Cardiac muscle cell (in vitro differentiated cells and primary cell): ENCODE results near the gene CDIP1. TPM values are rescaled to one million over a fixed set of nuclear protein-coding genes. Genes with fewer than 3 reads are reported as not detected.
A peak's percentile ranks its signal among the peaks of the same experiment; 100 is the strongest.

Source experiments
- DNase-seq, 2 donors: peaks; one replicate each; pipeline versions ENCODE4 v3.0.0 to v3.0.0-alpha.2; 2010 to 2017; ENCODE audit warnings: low read depth in 1 of 2, low spot score in 1 of 2
- H3K27ac ChIP-seq: fragments of 200-600 bp; sonication (generic); 2 replicates; pipeline ENCODE4 v1.5.1; 2016
- H3K27me3 ChIP-seq: fragments of 200-600 bp; sonication (generic); 2 replicates; pipeline ENCODE4 v1.6.0; 2016; ENCODE audit warnings: control low read depth
- H3K36me3 ChIP-seq: fragments of 200-600 bp; sonication (generic); 2 replicates; pipeline ENCODE4 v1.5.1; 2016; ENCODE audit warnings: control low read depth
- H3K4me1 ChIP-seq: fragments of 200-600 bp; sonication (generic); 2 replicates; pipeline ENCODE4 v1.8.1; 2017; ENCODE audit warnings: low read depth, mild to moderate bottlenecking, mixed run types
- H3K4me3 ChIP-seq: fragments of 200-600 bp; sonication (generic); 2 replicates; pipeline ENCODE4 v1.5.1; 2016; ENCODE audit warnings: mild to moderate bottlenecking
- H3K9me3 ChIP-seq: fragments of 200-600 bp; sonication (generic); 2 replicates; pipeline ENCODE4 v1.5.1; 2017; ENCODE audit warnings: low read depth, mild to moderate bottlenecking, control low read depth
- CTCF ChIP-seq: IDR thresholded peaks from 2 replicates; pipeline ENCODE4 v1.5.1; 2012; ENCODE audit warnings: low read depth, mild to moderate bottlenecking, low read length
- polyA plus RNA-seq: library from polyadenylated mRNA; unstranded; fragments of >200 nt; fragmentation: Nextera tagmentation; extraction: Ambion mirVana; gene quantifications from 2 replicates; pipeline ENCODE4 v1.2.1, GENCODE V29; 2016
- total RNA-seq: library from RNA; depleted of rRNA; stranded (reverse); fragments of >200 nt; gene quantifications from 2 replicates; pipeline ENCODE4 v1.2.3, GENCODE V29; 2016

The CDIP1 gene
- total and polyA plus RNA-seq, 2 experiments from 2014 or later: 55.8 to 87.6 TPM

GRCh38 chr16:4500272-4500671 lies 38.3 kb downstream of the CDIP1 start:
- no peaks in the 10 kb centered on the region for H3K36me3 ChIP-seq
- no peaks in the 10 kb centered on the region for H3K27me3 ChIP-seq
- peaks cover 13% of the 10 kb centered on the region for H3K4me1 ChIP-seq
- peak overlapping the region; percentile 80 for H3K27ac ChIP-seq
- DNase-seq: peak; percentile 47 to 83
- H3K4me3 ChIP-seq: no peak overlapping the region
- TF ChIP-seq CTCF: no peak
- H3K9me3 ChIP-seq: no peaks in the 10 kb centered on the region

- H3K27me3 ChIP-seq: no peaks in the 10 kb centered on the region
- no peak overlapping the region for H3K4me3 ChIP-seq
- no peak overlapping the region for H3K27ac ChIP-seq
- H3K9me3 ChIP-seq: no peaks in the 10 kb centered on the region
- H3K36me3 ChIP-seq: no peaks in the 10 kb centered on the region
- peaks cover 13% of the 10 kb centered on the region for H3K4me1 ChIP-seq
- TF ChIP-seq CTCF: no peak
- DNase-seq: no peak
Observed at GRCh38 chr16:4499196-4499555, 39.4 kb downstream of the CDIP1 start.

- H3K27ac ChIP-seq: no peak overlapping the region
- no peak for TF ChIP-seq CTCF
- no peak overlapping the region for H3K4me3 ChIP-seq
- H3K9me3 ChIP-seq: no peaks in the 10 kb centered on the region
- no peaks in the 10 kb centered on the region for H3K27me3 ChIP-seq
- H3K36me3 ChIP-seq: no peaks in the 10 kb centered on the region
- H3K4me1 ChIP-seq: peaks cover 13% of the 10 kb centered on the region
- no peak for DNase-seq
Observed at GRCh38 chr16:4498546-4499195, 39.9 kb downstream of the CDIP1 start.

GRCh38 chr16:4496305-4496704 lies 42.3 kb downstream of the CDIP1 start:
- Histone ChIP-seq H3K27ac (no peak overlapping the region), H3K4me3 (no peak overlapping the region), H3K27me3 (no peaks in the 10 kb centered on the region), H3K36me3 (no peaks in the 10 kb centered on the region), H3K4me1 (peaks cover 13% of the 10 kb centered on the region), H3K9me3 (no peaks in the 10 kb centered on the region)
- no peak for TF ChIP-seq CTCF
- no peak for DNase-seq

GRCh38 chr16:4495766-4496165 lies 42.8 kb downstream of the CDIP1 start:
- Histone ChIP-seq H3K4me3 (no peak overlapping the region), H3K4me1 (peaks cover 9% of the 10 kb centered on the region), H3K27me3 (no peaks in the 10 kb centered on the region), H3K27ac (no peak overlapping the region), H3K9me3 (no peaks in the 10 kb centered on the region), H3K36me3 (no peaks in the 10 kb centered on the region)
- no peak for DNase-seq
- no peak for TF ChIP-seq CTCF
